ENCODE data around the gene HS3ST2.

The HS3ST2 gene

DNA sequence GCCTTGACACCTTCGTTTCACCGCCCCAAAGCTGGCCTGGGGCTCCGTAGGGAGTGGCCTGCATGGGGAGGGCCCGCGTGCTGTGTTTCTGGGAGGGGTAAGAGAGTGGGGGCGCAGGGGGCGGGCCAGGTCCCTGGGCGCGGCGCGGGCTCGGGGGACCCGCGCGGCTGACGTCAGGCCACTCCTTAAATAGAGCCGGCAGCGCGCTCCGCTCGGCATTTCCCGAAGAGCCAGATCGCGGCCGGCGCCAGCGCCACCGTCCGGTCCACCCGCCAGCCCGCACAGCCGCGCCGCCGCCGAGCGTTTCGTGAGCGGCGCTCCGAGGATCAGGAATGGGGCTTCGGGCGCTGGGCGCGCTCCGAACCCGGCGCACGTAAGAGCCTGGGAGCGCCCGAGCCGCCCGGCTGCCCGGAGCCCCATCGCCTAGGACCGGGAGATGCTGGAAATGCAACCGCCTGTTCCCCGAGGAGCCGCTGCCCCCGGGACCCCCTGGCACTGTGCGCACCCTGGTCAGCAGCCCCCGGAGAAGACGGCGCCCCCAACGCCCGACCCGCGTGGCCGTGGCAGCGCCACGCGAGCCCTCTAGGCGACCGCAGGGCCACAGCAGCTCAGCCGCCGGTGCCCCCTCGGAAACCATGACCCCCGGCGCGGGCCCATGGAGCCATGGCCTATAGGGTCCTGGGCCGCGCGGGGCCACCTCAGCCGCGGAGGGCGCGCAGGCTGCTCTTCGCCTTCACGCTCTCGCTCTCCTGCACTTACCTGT is at the start of gene HS3ST2:
TSS of gene HS3ST2 (plus strand) at position 215 of the 763 bp plus-strand sequence. CDS start at position 664, 449 bp downstream.
- DNase-seq: peak in 1 of 2 experiments; percentile 22

DNA sequence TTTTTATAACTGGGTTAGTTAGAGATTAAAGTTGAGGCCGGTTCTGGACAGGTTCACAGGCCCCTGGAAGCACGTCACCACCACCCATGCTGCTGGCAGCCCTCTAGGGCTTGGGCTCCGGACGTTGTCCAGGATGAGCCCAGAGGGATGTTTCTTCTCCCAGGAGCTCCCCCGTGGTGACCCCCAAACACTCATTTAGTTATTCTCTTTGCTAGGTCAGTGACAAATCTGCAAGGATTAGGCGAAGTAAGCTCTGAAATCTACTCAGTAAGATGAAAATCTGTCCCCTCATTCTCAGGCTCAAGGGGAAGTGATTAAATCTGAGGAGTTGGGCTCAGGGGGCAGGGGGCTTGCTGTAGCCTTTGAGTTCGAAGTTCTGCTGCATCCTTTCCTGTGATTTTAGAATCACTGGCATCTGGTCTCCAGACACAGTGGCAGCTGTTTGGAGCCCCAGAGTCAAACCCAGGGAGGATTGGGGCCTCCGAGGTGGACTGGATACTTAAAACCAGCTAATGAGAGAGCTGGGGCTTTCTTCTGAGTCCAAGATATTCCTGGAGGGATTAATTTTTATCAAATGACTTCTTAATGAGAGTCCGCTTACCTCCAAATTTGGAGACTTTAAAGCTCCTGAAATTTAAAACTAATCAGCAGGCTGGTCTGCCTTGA is 49.2 kb upstream of the HS3ST2 start:
- no peak for DNase-seq

DNA sequence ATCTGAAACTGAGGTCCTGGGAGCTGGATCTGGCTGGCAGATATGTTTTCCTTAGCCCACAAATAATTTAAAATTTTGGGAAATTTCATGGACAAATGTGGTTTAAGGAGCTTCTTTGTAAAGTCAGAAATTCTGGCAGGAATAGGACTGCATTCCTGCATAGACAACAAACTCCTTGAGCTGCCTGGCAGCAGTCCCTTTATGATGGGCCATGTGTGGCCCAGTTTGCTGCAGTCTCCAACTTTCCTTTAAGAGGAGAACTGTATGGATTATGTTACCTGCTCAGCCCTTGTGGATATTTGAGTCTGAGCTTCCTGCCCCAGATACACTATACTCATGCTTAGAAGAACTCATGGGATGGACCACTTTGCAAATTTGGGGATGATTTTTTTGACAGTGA is 48.5 kb upstream of the HS3ST2 start:
- DNase-seq: no peak

DNA sequence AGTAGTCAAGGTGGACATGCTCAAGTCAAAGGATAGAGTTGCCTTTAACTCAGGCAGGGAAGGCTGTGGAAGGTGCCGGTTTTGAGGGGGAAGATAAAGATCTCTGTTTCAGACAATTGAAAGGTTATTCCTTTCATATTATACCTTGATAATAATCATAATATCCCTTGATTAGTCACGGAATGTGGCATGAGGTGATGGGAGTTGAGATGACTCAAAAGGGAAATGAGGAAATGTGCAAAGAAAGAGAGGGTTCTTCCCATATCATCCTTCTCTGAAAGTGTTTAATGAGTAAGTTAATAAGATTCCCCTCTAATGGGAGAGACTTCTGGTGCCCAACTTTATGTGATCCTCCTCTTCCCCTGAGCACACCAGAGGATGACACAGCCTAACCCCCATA is 43.1 kb upstream of the HS3ST2 start:
- no peak for DNase-seq

DNA sequence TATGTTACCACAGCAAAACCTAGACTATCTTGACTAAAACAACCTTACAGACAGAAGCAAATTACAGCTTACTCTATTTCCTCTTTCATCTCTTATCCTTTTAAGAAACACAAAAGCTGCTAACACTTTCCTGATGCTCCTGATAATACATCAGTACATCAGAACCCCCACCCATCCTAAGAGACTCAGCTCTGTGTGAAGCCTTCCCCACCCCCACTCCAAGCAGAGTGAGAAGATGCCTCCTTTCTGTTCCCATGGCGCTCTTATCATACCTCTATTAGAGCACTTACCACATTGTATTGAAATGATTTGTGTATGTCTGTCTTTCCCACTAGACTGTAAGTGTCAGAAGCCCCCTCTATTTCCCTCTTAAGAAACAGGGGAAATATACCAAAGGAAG is 42.4 kb upstream of the HS3ST2 start:
- DNase-seq: no peak

DNA sequence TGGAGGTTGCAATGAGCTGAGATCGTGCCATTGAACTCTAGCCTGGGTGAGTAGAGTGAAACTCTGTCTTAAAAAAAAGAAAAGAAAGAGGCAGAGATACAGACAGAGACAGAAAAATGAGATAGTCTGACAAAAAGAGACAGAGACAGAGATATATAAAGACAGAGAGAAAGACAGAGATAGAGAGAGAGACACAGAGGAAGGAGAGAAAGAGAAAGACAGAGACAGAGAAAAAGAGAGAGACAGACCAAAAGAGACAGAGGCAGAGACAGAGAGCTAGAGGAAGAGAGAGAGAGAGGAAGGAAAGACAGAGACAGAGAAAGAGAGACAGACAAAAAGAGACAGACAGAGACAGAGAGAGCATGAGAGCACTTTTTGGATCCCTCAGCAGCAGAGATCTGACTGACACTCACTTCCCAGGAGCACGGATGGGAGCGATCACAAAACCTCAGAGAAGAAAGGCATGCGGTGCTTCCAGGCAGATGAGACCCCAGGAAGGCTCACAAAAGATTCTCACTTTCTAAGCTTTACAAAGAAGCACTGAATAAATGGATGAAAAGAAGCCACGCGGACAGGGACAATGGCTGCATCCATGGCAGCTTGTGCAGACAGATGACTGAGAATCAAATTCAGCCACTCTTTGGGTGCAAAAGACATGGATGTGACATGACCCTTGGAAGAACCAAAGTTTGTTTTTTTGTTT is 38.6 kb upstream of the HS3ST2 start:
- DNase-seq: no peak

DNA sequence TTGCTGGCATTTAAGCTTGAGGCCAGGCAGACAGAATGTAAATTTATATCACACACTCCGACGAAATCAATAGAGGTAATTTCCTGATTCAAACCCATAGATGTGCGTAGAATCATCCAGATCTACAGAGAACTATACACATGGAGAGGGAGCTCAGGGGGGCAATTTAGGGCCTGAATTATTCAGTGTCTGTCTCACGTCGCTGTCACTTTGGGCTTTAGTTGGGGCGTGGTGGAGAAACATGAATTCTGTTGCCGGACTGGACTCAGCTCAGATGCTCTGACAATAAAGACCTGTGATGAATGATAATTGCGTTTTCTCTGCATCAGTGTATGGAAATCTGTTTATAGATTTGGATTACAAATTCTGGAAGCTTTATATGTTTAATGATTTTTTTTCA is 32.5 kb upstream of the HS3ST2 start:
- DNase-seq: no peak

DNA sequence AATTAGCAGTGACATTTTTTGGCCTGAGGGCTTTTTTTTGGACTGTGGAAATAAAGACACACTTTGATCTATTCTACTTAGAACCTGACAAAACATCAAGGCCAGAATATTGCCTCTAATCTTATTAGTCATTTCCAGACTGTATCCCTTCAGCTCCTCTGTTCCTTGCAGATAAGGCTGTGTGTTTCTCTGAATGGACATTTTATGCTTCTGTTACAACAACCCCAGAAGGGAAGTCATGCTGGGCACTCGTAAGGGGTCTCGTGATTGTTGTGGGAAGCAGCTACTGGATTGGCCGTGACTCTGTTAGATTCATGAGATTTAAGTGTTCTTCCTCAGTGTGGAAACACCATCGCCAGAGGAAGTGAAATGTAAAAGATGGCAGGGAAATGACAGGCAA is 31.6 kb upstream of the HS3ST2 start:
- no peak for DNase-seq

DNA sequence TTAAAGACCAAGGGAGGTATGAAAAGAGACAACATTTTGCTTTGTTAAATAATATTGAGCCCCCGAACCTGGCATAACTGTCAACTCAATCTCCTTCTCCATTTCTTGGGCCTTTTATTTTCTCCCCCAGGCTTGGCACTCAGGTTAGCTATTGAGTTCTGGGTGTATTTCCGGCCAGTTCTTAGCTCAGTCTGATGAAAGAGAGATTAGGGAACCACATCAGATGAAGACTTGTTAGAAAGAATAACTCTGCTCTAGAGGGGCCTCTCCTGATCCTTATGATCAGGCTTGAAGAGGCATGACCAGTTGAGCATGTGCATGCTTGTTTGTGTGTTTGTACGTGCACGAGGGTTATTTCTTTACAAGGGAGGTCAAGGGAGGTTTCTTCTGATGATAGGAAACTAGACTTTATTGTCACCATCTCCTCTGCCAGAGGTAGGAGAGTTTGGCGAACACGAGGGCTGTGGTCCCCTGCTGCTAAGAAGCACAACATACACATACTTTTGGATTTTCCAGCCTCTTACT is 29.2 kb upstream of the HS3ST2 start:
- no peak for DNase-seq

DNA sequence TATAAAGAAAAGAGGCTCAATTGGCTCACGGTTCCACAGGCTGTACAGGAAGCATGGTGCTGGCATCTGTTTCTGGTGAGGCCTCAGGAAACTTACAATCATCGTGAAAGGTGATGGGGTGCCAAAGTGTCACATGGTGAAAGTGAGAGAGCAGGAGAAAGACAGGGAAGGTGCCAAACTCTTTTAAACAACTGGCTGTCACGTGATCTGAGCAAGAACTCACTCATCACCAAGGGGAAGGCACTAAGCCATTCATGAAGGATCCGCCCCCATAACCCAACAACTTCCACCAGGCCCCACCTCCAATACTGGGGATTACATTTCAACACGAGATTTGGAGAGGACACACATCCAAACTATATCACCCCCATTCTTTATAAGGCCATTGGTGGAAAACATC is 28.4 kb upstream of the HS3ST2 start:
- DNase-seq: no peak

DNA sequence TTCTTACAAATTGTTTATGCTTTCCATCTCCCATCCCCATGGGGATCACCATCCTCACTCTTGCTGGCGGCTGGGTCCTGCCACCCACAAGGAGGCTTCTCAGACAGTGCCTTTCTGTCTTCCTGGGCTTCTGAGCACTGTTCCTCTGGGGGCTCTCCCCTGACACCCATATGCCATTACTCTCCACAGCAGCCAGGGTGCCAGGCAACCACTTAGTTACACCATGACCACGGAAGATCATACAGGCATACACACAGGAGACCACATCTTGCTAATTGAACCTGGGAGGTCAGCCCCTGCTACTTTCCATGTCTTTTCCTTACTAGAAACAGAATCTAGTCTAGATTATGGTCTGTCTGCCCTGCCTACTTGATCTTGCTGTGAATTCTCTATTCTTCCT is 27.7 kb upstream of the HS3ST2 start:
- DNase-seq: no peak

DNA sequence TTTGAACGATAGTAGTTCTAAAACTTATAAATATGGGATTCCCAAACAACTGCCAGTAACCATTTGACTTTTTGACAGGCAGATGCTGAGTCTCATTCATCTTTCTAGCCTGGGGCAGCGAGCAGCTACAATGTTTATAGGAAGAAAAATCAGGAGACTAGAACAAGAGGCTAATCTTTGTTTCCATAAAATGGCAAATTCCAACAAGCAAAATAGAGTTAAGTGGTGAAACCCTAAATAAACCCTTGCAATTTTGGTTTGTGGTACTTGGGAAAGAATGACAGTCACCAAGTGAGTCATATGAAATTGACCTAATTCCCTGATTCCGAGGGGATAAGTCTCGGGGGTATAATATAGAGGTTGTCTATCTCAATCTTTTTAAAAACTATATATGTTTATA is 27.3 kb upstream of the HS3ST2 start:
- DNase-seq: no peak

DNA sequence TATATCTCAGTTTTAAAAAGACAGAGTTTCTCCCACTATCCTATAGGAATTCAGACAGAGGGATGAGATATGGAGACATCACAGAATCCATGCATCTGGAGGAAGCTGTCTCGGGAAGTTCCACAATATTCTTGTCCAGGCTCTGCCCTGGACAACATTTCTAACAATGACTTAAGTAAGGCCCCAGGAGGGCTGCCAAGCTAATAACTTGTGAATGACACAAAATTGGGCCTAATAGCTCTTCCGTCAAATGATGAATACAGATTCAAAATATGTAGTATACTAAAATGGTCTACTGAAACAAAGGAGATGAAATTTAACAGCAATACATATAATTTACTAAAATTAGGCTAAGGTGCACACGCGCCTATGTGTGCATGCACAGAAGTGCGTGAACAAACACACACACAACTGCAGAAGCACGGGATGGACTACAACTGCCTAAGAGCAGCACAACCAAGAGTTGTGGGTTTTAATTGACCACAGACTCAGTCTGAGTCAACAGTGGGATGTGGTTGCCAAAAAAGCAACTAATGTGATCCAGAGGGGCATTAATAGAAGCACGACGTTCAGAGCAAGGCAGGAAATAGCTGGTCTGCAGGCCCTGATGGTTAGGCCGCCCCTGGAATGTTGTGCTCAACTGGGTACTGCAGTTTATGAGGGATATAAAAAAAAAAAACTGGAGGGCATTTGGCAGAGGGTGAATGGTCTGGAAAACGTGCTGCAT is 26.3 kb upstream of the HS3ST2 start:
- DNase-seq: no peak

DNA sequence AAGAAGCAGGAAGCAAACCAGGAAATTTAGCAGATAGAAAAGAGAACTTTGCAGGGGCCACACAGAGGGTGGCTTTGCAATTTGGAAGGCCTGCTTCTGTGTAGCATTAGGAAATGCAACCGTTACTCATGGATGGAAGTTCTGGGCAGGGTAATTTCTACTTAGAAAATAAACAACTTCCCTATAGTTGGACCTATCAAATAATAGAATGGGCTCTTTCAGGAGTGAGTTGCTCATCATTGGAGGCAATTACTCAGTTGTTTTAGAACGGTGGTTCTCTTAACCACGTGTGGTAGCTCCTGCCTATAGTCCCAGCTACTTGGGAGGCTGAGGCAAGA is 25.8 kb upstream of the HS3ST2 start:
- no peak for DNase-seq

DNA sequence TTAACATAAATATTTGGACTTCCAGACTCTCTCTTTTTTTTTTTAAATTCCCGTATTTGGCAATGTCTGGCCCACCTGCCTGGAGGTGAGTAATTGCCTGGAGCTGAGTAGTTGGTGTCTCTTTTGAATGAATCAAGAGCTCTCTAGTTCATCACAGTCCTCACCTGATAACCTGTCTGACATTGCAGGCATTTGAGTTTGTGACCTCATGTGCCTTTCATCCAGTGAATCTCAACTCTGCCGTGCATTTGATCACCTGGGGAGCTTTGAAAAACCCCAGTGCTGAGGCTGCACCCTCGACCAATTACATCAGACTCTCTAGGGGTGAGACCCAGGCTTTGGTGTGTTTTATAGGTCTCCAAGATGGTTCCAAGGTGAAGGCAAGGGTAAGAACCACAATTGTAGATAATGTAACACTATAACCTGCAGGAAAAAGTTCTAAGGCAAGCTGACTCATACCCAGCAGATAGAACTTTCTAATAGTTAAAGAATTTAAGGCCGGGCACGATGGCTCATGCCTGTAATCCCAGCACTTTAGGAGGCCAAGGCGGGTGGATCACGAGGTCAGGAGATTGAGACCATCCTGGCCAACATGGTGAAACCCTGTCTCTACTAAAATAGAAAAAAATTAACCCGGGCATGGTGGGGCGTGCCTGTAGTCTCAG is 24.5 kb upstream of the HS3ST2 start:
- DNase-seq: no peak

DNA sequence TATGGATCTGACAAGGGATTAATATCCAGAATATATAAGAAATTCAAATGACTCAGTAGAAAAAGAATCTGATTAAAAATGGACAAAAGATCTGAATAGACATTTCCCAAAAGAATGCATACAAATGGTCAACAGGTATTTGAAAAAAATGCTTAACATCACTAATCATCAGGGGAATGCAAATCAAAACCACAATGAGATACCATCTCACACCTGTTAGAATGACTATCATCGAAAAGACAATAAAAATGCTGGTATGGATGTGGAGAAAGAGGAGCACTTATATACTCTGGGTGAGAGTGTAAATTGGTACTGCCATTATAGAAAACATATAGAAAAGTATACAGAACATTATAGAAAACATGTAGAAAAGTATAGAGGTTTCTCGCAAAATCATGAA is 16.4 kb upstream of the HS3ST2 start:
- no peak for DNase-seq

DNA sequence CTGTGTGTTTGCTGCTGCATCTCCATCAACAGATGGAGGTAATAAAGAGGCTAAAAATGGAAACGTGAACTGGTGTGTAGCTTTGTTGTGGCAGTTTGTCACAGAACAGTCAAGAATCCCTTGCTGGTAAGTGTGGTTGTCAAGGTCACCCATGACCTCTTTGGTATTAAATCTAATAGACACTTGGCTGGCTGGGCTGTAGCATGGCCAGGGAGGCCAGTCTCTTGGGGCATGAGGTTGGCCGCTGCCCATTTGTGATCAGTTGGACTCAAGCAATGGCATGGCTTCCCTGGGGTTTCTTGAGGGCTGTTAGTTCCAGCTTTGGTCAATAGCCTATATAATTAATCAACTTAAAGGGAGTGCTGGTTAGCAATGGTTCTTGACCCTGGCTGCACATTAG is 14.8 kb upstream of the HS3ST2 start:
- no peak for DNase-seq

DNA sequence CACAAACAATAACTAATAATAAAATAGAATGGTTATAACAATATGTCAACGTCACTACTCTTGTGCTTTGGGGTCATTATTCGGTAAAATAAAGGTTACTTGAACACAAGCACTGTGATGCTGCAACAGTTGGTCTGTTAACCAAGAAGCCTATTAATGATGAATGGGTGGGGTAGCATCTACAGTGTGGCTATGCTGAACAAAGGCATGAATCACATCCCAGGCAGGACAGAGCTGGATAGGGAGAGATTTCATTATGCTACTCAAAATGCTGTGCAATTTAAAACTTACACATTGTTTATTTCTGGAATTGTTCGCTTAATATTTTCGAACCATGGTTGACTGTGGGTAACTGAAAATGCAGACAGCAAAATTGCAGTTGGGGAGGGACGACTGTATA is 9.1 kb upstream of the HS3ST2 start:
- DNase-seq: no peak

DNA sequence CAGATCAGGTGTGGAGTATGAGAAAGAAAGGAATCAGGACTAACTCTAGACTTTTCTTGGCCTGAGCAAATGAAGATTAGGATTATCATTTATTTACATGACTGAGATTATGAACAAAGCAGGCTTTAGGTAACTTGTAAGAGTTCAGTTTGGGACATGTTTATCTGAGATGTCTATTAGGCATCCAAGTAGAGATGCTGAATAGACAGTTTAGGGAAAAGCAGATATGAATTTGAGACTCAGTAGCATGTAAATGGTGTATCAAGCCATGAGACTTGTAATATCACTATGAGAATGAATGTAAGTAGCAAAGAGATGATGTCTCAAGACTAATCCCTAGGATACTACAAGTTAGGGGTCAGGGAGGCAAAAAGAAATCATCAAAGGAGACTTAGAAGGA is 8.6 kb upstream of the HS3ST2 start:
- DNase-seq: no peak

DNA sequence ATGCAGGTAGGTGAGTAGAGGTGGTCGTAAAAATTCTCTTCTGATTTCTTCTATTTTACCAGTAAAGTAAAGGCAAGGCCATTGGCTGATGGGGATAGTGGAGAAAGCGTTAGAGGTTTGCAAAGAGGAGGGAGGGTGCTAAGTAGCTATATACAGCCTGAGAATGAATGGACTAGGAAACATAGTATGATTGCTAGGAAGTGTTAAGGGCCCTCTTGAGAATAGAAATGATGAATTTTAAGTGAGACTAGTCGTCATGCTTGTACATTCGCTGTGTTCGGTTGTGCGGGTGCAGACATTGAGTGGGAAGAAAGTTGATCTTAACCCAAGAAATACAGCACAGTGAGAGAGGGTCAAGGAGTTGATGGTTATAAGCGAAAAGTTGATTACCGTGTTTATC is 7.2 kb upstream of the HS3ST2 start:
- DNase-seq: no peak

DNA sequence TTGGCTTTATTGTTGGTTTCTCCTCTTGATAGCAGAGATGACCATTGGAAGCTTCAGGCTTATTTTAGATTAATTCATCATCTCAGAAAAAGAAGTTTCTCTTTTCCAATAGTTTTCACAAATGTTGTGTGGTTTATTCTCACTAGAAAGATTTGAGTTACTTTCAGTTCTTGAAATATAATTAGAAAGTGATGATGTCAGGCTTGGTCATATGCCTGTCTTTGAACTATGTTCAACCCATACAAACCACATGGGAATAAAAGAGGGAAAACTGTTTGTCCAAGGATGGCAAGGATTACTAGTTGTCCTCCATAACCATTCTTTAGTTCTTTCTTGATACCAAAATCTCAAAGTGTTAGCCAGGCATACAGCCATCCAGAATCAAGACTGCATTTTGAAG is 3.7 kb upstream of the HS3ST2 start:
- DNase-seq: no peak

DNA sequence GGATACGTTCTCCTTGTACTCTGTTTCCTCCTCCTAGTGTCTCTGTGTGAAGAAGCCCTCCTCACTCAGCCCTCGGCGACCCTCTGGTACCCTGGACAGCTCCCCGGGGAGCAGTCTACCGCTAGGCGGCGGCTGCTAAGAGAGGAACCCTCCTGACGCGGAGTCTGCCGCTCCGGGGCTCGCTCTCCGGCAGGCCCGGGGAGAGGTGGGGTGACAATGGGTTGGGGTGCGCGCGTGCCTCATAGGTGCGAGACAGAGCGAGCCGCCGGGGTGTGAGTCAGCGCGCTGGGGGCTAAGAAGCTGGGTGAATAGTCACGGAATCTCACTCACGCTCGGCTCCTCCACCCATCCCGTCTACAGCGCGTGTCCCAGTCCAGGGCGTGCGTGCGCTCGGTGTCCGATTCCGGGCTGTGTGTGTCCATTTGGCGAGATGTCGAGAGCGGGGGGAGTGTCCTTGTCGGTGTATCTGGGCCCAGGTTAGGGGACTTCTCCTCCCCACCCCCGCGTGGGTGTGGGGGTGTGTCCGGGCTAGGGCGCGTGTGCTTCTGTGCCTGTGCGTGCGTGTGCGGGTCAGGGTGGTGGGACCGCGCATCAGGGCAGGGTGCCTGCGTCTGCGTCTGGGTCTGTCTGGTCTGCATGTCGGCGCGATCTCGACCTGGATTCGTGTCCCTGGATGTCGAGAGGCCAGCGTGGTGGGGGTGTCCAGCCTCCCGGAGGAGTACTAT is 577 bp upstream of the HS3ST2 start:
- DNase-seq: peak; percentile 64 to 65

Measured in activated T-cell treated with anti-CD3 and anti-CD28 coated beads, Interleukin-2, amount 50 U/mL, for 48 hours (primary cell).